ENCODE data around the gene WRAP73. TPM values are rescaled to one million over a fixed set of nuclear protein-coding genes. Genes with fewer than 3 reads are reported as not detected.

WRAP73 gene
- total RNA-seq, 1 donor from 2014 or later: 14.6 TPM

GRCh38 chr1:3607703-3608065 is 42.2 kb downstream of the WRAP73 start:
- ATAC-seq: no peak
- DNase-seq (ENCODE audit: missing footprints): no peak
- intact Hi-C loops (cut with DNase I): no loop called here

GRCh38 chr1:3606779-3607702 is 42.9 kb downstream of the WRAP73 start:
- no peak for DNase-seq (ENCODE audit: missing footprints)
- ATAC-seq: no peak
- intact Hi-C loops (cut with DNase I): no loop called here

GRCh38 chr1:3604997-3605823 is 44.7 kb downstream of the WRAP73 start:
- intact Hi-C loops (cut with DNase I): no loop called here
- ATAC-seq (no peak), DNase-seq (ENCODE audit: missing footprints) (no peak)

- intact Hi-C loops (cut with DNase I): no loop called here
- no peak for DNase-seq (ENCODE audit: missing footprints)
- ATAC-seq: no peak
Measured at GRCh38 chr1:3604468-3604974, 45.4 kb downstream of the WRAP73 start.

- ATAC-seq: no peak
- intact Hi-C loops (cut with DNase I): no loop called here
- DNase-seq (ENCODE audit: missing footprints): no peak
Measured at GRCh38 chr1:3603571-3604467, 46.1 kb downstream of the WRAP73 start.

- ATAC-seq: no peak
- no peak for DNase-seq (ENCODE audit: missing footprints)
- intact Hi-C loops (cut with DNase I): no loop called here
Measured at GRCh38 chr1:3603156-3603555, 46.7 kb downstream of the WRAP73 start.

GRCh38 chr1:3602375-3602774 is 47.5 kb downstream of the WRAP73 start:
- ATAC-seq: no peak
- no peak for DNase-seq (ENCODE audit: missing footprints)
- intact Hi-C loops (cut with DNase I): no loop called here

GRCh38 chr1:3601743-3602142 is 48.2 kb downstream of the WRAP73 start:
- ATAC-seq (no peak), DNase-seq (ENCODE audit: missing footprints) (no peak)
- intact Hi-C loops (cut with DNase I): no loop called here

- intact Hi-C loops (cut with DNase I): no loop called here
- ATAC-seq (no peak), DNase-seq (ENCODE audit: missing footprints) (no peak)
Measured at GRCh38 chr1:3600354-3600753, 49.5 kb downstream of the WRAP73 start.

GRCh38 chr1:3599816-3600215 is 50.1 kb downstream of the WRAP73 start:
- ATAC-seq: no peak
- intact Hi-C loops (cut with DNase I): no loop called here

GRCh38 chr1:3599286-3599811 is 50.6 kb downstream of the WRAP73 start:
- ATAC-seq (no peak), DNase-seq (ENCODE audit: missing footprints) (no peak)
- intact Hi-C loops (cut with DNase I): no loop called here

More at GRCh38 chr1:3599816-3600215, 50.1 kb downstream of the WRAP73 start:
- no peak for DNase-seq (ENCODE audit: missing footprints)

- no peak for DNase-seq (ENCODE audit: missing footprints)
- intact Hi-C loops (cut with DNase I): no loop called here
- ATAC-seq: no peak
Measured at GRCh38 chr1:3598522-3599285, 51.2 kb downstream of the WRAP73 start.

- ATAC-seq (no peak), DNase-seq (ENCODE audit: missing footprints) (no peak)
Measured at GRCh38 chr1:3598051-3598491, 51.8 kb downstream of the WRAP73 start.

GRCh38 chr1:3597599-3597964 is 52.3 kb downstream of the WRAP73 start:
- DNase-seq (ENCODE audit: missing footprints) (no peak), ATAC-seq (no peak)

More at GRCh38 chr1:3598051-3598491, 51.8 kb downstream of the WRAP73 start:
- intact Hi-C loops (cut with DNase I): no loop called here

GRCh38 chr1:3596663-3597598 is 53.0 kb downstream of the WRAP73 start:
- no peak for DNase-seq (ENCODE audit: missing footprints)
- ATAC-seq: no peak
- intact Hi-C loops (cut with DNase I): no loop called here

More at GRCh38 chr1:3597599-3597964, 52.3 kb downstream of the WRAP73 start:
- intact Hi-C loops (cut with DNase I): no loop called here

- intact Hi-C loops (cut with DNase I): no loop called here
- ATAC-seq: no peak
- no peak for DNase-seq (ENCODE audit: missing footprints)
Measured at GRCh38 chr1:3595949-3596348, 54.0 kb downstream of the WRAP73 start.

All from Right ventricle myocardium inferior (tissue), 1 donor.